ENCODE measurements around the gene STAMBPL1.
"Not testable (repeated sequence)": the region's sequence is repeated elsewhere in the genome, so short reads cannot be mapped to it uniquely, and the experiment has no call there.

Gene STAMBPL1

DNA sequence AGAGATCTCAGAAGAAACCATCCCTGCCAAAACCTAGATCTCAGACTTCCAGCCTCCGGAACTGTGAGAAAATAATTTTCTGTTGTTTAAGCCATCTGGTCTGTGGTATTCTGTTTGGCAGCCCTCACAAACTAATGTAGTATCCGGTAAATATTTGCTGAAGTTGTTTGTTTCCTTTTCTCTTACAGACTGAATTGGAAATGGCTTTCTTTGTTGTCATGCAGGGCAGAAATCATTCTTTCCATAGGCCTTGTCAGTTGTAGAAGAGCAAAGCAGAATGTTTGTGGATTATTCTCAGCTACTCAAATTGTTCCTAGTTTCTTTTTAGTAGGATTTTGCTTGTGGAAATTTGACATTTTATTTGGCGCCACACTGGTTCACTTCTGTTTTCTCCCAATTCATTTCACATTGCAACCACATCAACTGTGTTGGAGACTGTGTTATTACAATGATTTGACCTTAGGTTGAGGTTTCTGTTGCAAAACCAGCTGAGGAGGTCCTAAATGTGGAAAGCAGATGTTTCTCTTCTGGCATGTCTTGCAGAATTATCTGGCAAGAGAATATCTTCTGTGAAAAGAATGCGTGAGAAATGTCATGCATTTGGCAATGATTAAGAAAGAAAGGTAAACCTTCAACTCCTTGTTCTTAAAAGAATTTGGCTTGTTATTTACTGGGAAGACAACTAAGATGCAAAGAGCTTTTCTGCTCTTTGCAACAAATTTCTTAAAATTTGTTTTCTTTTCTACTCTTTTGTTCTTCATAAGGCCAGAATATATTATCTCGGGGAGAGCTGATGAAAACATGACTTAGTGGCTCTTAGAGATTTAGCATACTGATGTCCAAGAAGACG is 46.7 kb downstream of the STAMBPL1 start:
- Histone ChIP-seq H3K4me3 (peak overlapping the region; percentile 1), H3K27ac (peak overlapping the region; percentile 15 to 73)
- TF ChIP-seq, protein P1, sequence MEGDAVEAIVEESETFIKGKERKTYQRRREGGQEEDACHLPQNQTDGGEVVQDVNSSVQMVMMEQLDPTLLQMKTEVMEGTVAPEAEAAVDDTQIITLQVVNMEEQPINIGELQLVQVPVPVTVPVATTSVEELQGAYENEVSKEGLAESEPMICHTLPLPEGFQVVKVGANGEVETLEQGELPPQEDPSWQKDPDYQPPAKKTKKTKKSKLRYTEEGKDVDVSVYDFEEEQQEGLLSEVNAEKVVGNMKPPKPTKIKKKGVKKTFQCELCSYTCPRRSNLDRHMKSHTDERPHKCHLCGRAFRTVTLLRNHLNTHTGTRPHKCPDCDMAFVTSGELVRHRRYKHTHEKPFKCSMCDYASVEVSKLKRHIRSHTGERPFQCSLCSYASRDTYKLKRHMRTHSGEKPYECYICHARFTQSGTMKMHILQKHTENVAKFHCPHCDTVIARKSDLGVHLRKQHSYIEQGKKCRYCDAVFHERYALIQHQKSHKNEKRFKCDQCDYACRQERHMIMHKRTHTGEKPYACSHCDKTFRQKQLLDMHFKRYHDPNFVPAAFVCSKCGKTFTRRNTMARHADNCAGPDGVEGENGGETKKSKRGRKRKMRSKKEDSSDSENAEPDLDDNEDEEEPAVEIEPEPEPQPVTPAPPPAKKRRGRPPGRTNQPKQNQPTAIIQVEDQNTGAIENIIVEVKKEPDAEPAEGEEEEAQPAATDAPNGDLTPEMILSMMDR (IDR thresholded peaks at IDR 0.05) = no peak
- no peak for DNase-seq (ENCODE audit: low spot score)

DNA sequence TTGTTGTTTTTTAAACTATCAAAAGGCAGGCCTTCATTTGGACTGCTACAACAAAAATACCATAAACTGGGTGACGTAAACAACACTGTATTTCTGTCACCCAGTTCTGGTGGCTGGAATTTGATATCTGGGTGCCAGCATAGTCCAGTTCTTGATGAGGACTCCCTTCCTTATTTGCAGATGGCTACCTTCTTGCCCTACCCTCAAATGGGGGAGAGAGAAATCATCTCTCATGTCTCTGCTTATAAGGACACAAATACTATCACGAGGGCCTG is 47.3 kb downstream of the STAMBPL1 start:
- TF ChIP-seq, protein P1 (IDR thresholded peaks at IDR 0.05) = no peak
- DNase-seq (ENCODE audit: low spot score) = no peak
- Histone ChIP-seq H3K27ac (peak overlapping the region in 1 of 2 donors; percentile 73), H3K4me3 (no peak overlapping the region)

DNA sequence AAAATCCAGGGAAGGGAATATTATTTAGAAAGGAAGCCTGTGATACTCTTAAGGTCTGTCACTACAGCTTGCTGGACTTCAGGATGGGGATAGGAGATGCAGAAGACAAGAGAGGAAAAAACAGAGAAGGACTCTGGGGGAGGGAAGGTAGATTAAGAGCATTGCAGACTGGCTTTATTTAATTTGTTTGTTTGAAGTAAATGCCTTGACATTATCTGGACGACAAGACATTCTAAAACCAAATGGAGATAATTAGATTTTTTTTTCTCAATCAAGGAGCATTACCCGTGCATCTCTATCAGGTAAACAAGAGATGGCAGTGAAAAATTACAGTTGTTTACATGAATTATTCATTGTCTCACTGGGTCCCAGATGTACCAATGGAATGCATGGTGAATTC is 48.2 kb downstream of the STAMBPL1 start:
- TF ChIP-seq, protein P1 (IDR thresholded peaks at IDR 0.05) = no peak
- no peak overlapping the region for H3K27ac ChIP-seq
- no peak overlapping the region for H3K4me3 ChIP-seq
- no peak for DNase-seq (ENCODE audit: low spot score)

DNA sequence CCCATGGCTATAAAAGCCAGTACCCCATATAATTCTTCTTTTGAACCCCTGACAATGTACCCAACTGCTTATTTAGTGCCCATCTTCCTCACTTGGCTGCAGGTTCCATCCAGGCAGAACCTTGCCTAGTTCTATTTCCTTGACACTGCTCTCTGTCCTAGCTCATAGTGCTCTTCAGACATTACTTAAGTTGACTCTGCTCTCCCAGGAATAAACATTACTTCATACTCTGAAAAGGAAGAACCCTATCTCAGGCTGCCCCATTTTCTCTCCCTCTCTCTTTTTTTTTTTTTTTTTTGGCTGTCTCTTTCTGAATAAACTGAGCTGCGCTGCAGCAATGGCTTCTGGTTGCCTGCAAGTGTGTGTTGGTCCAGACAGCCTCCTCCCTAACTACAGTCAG is 51.5 kb downstream of the STAMBPL1 start:
- TF ChIP-seq, protein P1 (IDR thresholded peaks at IDR 0.05) = no peak
- Histone ChIP-seq H3K27ac (peak overlapping the region; percentile 59 to 68), H3K4me3 (no peak overlapping the region)
- no peak for DNase-seq (ENCODE audit: low spot score)

DNA sequence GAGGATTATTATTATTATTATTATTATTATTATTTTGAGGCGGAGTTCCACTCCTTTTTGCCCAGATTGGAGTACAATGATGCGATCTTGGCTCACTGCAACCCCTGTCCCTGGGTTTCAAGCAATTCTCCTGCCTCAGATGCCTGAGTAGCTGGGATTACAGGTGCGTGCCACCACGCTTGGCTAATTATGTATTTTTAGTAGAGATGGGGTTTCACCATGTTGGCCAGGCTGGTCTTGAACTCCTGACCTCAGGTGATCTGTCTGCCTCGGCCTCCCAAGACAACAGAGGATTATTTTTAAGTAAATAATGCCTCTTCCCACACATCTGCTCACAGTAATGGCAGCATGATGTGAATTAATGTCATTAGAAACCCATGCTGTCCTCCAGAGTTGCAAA is 52.0 kb downstream of the STAMBPL1 start:
- not testable (repeated sequence) for DNase-seq (ENCODE audit: low spot score); H3K4me3 ChIP-seq
- H3K27ac ChIP-seq = peak overlapping the region; percentile 68 to 84

DNA sequence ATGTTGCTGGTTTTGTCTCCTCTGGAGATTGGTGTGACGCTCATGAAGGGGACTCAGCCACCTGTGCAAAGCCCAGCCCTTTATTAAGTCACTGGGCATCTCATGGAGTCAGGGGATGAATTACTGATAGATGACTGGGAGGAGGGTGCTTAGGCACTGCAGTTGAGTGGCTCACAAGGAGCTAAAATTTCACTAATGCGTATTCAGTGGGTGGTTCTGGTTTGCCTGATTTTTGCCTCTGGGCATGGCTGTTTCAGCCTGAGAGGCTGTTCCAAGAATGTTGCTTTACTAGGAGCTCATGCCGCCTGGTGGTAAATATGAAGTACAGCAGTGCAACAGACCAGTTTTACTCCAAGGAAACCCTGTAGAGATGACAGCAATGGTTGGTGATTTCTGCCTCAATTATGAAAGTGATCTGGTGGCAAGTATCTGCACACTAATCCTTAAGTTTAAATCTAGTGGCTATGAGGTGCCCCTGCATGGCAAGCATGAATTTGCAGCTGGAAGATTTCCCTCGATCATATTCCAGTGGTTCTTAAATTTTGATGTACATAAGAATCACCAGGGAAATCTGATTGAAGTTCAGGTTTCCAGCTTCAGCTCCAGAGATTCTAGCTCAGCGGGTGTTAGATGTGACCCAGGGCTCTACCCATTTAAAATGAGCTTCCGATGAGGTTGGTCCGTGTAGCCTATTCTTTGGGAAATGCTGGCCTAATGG is 52.7 kb downstream of the STAMBPL1 start:
- H3K4me3 ChIP-seq = no peak overlapping the region
- TF ChIP-seq, protein P1 (IDR thresholded peaks at IDR 0.05) = peak; percentile 76
- H3K27ac ChIP-seq = peak overlapping the region; percentile 68 to 84
- DNase-seq (ENCODE audit: low spot score) = no peak

DNA sequence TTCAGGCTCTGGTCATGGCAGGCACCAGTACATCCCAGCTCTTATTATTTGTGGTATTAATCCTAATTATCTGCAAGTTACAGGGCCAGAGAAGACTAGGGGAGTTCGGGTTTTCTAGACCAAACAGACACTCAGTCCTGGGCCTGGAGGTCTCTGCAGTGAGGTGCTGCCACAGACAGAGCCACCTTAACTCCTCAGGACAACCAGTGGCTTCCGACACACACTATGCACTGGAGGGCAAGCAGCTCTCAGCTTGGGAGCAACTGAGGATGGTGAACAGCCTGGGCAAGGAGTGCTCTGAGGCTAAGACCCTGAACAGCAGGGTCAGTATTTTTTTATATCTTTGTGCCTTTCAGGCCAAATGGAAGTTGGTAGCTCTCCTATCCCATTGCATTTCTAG is 53.5 kb downstream of the STAMBPL1 start:
- Histone ChIP-seq H3K4me3 (no peak overlapping the region), H3K27ac (peak overlapping the region; percentile 19 to 84)
- DNase-seq (ENCODE audit: low spot score) = no peak
- TF ChIP-seq, protein P1 (IDR thresholded peaks at IDR 0.05) = no peak

Data from coronary artery (tissue), 2 donors.